K562 (cell line): ENCODE measurements around the gene GRIK1. TPM values are rescaled to one million over a fixed set of nuclear protein-coding genes. Genes with fewer than 3 reads are reported as not detected.

ENCODE experiments used
- ATAC-seq: fragments of 200-7000 bp; cut with Tn5 transposase; 3 replicates; pipeline ENCODE4 v1.9.1; 2020; ENCODE audit warnings: moderate library complexity
- BruUV-seq: library from RNA; stranded (reverse); fragments of 400-500 nt; replicated peaks from 2 replicates; lab custom pipeline; 2021; lab: Mats Ljungman, UMichigan
- CTCF ChIA-PET: fragments of 300-600 bp; formaldehyde crosslinking; extraction: SDS; loops from one replicate; lab custom pipeline; 2021; ENCODE audit warnings: low intra/inter-chr PET ratio; lab: Yijun Ruan, JAX
- POLR2A ChIA-PET: fragments of 300-600, 350-650 bp; sonication (Branson Sonifier 250); formaldehyde crosslinking; extraction: SDS; loops from one replicate; lab custom pipeline; 2021; ENCODE audit warnings: antibody characterized with exemption, inconsistent platforms; lab: Yijun Ruan, JAX
- DNase-seq, 4 experiments: peaks; one replicate each; pipeline versions ENCODE4 v3.0.0 to v3.0.0-alpha.2; 2011 to 2018; ENCODE audit warnings: low spot score in 3 of 4, mixed read lengths in 3 of 4; ENCODE audit errors: extremely low read depth in 1 of 4
- FAIRE-seq: peaks from 2 replicates; lab custom pipeline; 2011; peaks lifted over from hg19 to GRCh38; lab: Jason Lieb, UNC
- H2AFZ ChIP-seq: 2 replicates; pipeline ENCODE4 v1.6.0; 2011; ENCODE audit warnings: low read depth, low read length, control low read depth, inconsistent platforms
- H3K27ac ChIP-seq: fragments of 200-600 bp; 3 replicates; pipeline ENCODE4 v1.8.0; 2011; ENCODE audit warnings: low read depth, mild to moderate bottlenecking, control low read depth, inconsistent platforms, low read length, moderate library complexity, mixed read lengths; ENCODE audit errors: extremely low read depth
- H3K27me3 ChIP-seq, 2 experiments: fragments of 300-600 bp in 1 of 2; 2 replicates in 1 of 2; 3 replicates in 1 of 2; pipeline versions ENCODE4 v1.6.0 to v1.8.0; 2011; ENCODE audit warnings: inconsistent platforms in 2 of 2, low read length in 2 of 2, mild to moderate bottlenecking in 1 of 2, mixed read lengths in 1 of 2, moderate library complexity in 1 of 2; ENCODE audit not compliant: control insufficient read depth in 2 of 2, insufficient read depth in 2 of 2
- H3K36me3 ChIP-seq: fragments of 300-600 bp; 3 replicates; pipeline ENCODE4 v1.8.0; 2011; ENCODE audit warnings: mild to moderate bottlenecking, low read length, inconsistent platforms; ENCODE audit not compliant: control insufficient read depth, insufficient read depth
- H3K4me1 ChIP-seq, 2 experiments: fragments of 200-600 bp in 1 of 2; replicated peaks in 1 of 2; 2 replicates in 1 of 2; 3 replicates in 1 of 2; pipeline versions ENCODE4 v1.5.1 to v1.8.0; 2011; ENCODE audit warnings: inconsistent platforms in 2 of 2, low read length in 2 of 2, mild to moderate bottlenecking in 1 of 2, mixed read lengths in 1 of 2, moderate library complexity in 1 of 2; ENCODE audit not compliant: control insufficient read depth in 2 of 2, insufficient read depth in 2 of 2
- H3K4me2 ChIP-seq: 2 replicates; pipeline ENCODE4 v1.6.1; 2011; ENCODE audit warnings: low read length, control low read depth, inconsistent platforms, mixed read lengths; ENCODE audit not compliant: insufficient read depth
- H3K4me3 ChIP-seq: fragments of 200-600 bp; sonication (generic), shearing (Covaris generic); 2 replicates; pipeline ENCODE4 v1.5.1; 2016; ENCODE audit warnings: control low read depth, inconsistent platforms
- H3K79me2 ChIP-seq: fragments of 200-600 bp; 3 replicates; pipeline ENCODE4 v1.8.0; 2011; ENCODE audit warnings: low read length, inconsistent platforms; ENCODE audit not compliant: control insufficient read depth, insufficient read depth
- H3K9ac ChIP-seq, 2 experiments: 2 replicates each; pipeline versions ENCODE4 v1.6.0 to v1.6.1; 2011; ENCODE audit warnings: low read depth in 2 of 2, low read length in 2 of 2, control low read depth in 1 of 2, inconsistent platforms in 1 of 2, mild to moderate bottlenecking in 1 of 2, mixed read lengths in 1 of 2; ENCODE audit not compliant: insufficient read depth in 1 of 2
- H3K9me1 ChIP-seq: one replicate; pipeline ENCODE4 v1.6.0; 2011; ENCODE audit warnings: inconsistent platforms, mild to moderate bottlenecking, low read length, moderate library complexity; ENCODE audit not compliant: control insufficient read depth, insufficient read depth
- H3K9me3 ChIP-seq: replicated peaks from 2 replicates; pipeline ENCODE4 v1.5.1; 2011; ENCODE audit warnings: low read depth, low read length, inconsistent platforms; ENCODE audit not compliant: control insufficient read depth, insufficient read depth
- H4K20me1 ChIP-seq: replicated peaks from 2 replicates; pipeline ENCODE4 v1.6.1; 2011; ENCODE audit warnings: low read length, inconsistent platforms, mixed read lengths; ENCODE audit not compliant: control insufficient read depth, insufficient read depth
- JUNB ChIP-seq: fragments of 450-650 bp; formaldehyde crosslinking; conservative IDR thresholded peaks from 2 replicates; pipeline ENCODE4 v1.4.0; 2020; ENCODE audit warnings: mild to moderate bottlenecking
- NR1H2 ChIP-seq: sonication (generic); formaldehyde crosslinking; IDR thresholded peaks from 2 replicates; pipeline ENCODE4 v1.4.0; 2020; ENCODE audit warnings: mild to moderate bottlenecking, missing genetic modification reagents
- SOX6 ChIP-seq: fragments of 450-650 bp; IDR thresholded peaks from 2 replicates; pipeline ENCODE4 v1.6.1; 2014; ENCODE audit warnings: mild to moderate bottlenecking
- XRCC4 ChIP-seq: IDR thresholded peaks from one replicate; pipeline ENCODE4 v1.6.1; 2011; ENCODE audit not compliant: insufficient read depth, insufficient read length; ENCODE audit errors: extremely low read depth
- ZNF217 ChIP-seq: sonication (generic); formaldehyde crosslinking; IDR thresholded peaks from 2 replicates; pipeline ENCODE4 v1.8.0; 2022; ENCODE audit warnings: mild to moderate bottlenecking, missing genetic modification reagents
- WGBS: fragments of 100-300 bp; shearing (Covaris generic); methylation state at CpG from one replicate; pipeline ENCODE4 v1.1.6; 2016; ENCODE audit warnings: low coverage, mixed read lengths; ENCODE audit not compliant: insufficient coverage; ENCODE audit errors: missing lambda C conversion rate; 5-methylcytosine and 5-hydroxymethylcytosine counted together
- in situ Hi-C: fragments of 300-500 bp; cut with MboI; formaldehyde crosslinking; loops from 4 replicates; pipeline ENCODE4 v1.15.0; 2018; ENCODE audit warnings: inconsistent platforms, mixed read lengths
- intact Hi-C: fragments of 100-400 bp; cut with micrococcal nuclease; formaldehyde crosslinking; loops from 2 replicates; pipeline ENCODE4 v1.14.2; 2022
- polyA plus RNA-seq, 8 experiments: library from polyadenylated mRNA; depleted of rRNA in 4 of 8; stranded (reverse) in 5 of 8; unstranded in 3 of 8; fragments of >200 nt; fragmentation: Nextera tagmentation in 2 of 8; fragmentation: Illumina TruSeq in 1 of 8; extraction: Ambion mirVana in 2 of 8; extraction: Trizol in 1 of 8; gene quantifications; 2 replicates each; pipeline versions ENCODE4 v1.2.1 to v1.2.3, GENCODE V29; 2011 to 2014; ENCODE audit warnings: inconsistent platforms in 1 of 8, missing spikeins in 1 of 8
- total RNA-seq, 7 experiments: library from RNA; depleted of rRNA in 6 of 7; stranded (reverse); fragments of >200 nt in 6 of 7; fragmentation: Illumina TruSeq in 2 of 7; extraction: Trizol in 2 of 7; gene quantifications; 2 replicates each; pipeline versions ENCODE4 v1.2.1 to v1.2.3, GENCODE V29; 2011 to 2021; ENCODE audit warnings: low replicate concordance in 1 of 7
- TF ChIP-seq, protein P1 (sequence below), 3 experiments: fragments of 200-800 bp in 1 of 3; sonication (Bioruptor generic) in 1 of 3; sonication (generic) in 1 of 3; formaldehyde crosslinking in 1 of 3; IDR thresholded peaks; 2 replicates each; pipeline versions ENCODE4 v1.6.1 to v1.8.0; 2016 to 2022; ENCODE audit warnings: mild to moderate bottlenecking in 2 of 3, missing compliant biosample characterization in 2 of 3, missing genetic modification characterization in 2 of 3, missing genetic modification reagents in 1 of 3
- TF ChIP-seq, protein P2 (sequence below): fragments of 250-450 bp; sonication (Bioruptor Pico); IDR thresholded peaks from 2 replicates; pipeline ENCODE4 v1.9.0; 2021; ENCODE audit warnings: mild to moderate bottlenecking
- TF ChIP-seq, protein P3 (sequence below): fragments of 450-650 bp; IDR thresholded peaks from 2 replicates; pipeline ENCODE4 v1.6.1; 2016; ENCODE audit warnings: antibody characterized with exemption

The GRIK1 gene
- total and polyA plus RNA-seq, 9 of the 15 experiments (the other 6 are each of a cell fraction or from before 2014, with no cell fraction given), result 0.17 to 2.8 (median 0.53) TPM

DNA sequence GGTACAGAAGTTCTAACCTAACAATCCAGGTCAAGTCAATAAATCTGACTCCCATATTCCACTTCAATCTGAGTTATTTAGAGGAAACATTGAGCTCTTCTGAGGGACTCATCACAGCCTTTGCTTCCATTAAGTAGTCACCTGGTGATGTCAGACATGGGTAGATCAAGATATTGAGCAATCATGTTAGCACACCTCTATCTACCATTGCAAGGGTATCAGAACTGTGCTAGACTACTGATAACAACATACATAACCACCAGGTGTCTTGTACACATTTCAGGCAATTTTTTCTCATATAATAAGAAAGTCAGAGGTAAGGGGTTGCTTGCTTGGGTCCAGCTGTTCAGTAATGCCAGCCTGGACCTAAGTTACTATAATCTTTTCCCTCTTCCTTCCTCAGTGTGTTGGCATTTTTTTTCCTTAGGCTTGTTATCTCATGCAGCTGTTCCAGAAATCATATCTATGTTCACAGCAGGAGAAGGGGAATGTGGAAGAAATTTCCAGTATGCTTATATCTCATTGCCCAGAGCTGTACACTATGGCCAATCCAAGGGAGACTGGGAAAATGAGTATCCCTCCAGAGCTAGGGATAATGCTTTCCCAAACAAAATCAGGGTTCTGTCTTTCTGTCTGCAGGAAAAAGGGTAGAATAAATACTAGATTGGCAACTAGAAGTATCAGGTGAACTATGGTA is 52.3 kb downstream of the GRIK1 start (continued):
- no peak for TF ChIP-seq XRCC4
- TF ChIP-seq, all 486 proteins: peak for 4

DNA sequence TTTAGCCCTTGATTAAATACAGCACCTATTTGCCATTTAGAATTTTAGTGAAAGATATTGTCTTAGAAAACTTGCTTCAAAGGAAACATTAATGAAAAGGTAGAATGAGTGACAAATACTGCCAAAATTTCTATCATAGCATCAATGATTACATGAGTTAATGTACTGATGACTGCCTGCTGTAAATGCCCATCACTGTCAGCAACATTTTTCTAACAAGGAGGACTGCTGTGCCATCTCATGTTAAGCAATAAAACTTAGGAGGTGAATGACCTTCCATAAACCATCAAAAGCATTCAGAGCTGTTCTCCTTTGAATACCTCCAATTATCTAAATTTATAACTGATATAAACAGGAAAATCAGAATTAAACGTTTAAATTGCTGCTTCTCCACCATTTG is 54.3 kb downstream of the GRIK1 start:
- Histone ChIP-seq H3K9ac (no peak overlapping the region), H3K4me3 (no peak overlapping the region), H4K20me1 (no peaks in the 10 kb centered on the region), H3K36me3 (no peaks in the 10 kb centered on the region), H3K4me2 (no peak overlapping the region), H3K27me3 (no peaks in the 10 kb centered on the region), H3K9me1 (no peaks in the 10 kb centered on the region), H3K27ac (no peak overlapping the region), H2AFZ (no peak overlapping the region), H3K9me3 (no peaks in the 10 kb centered on the region), H3K4me1 (no peaks in the 10 kb centered on the region), H3K79me2 (no peaks in the 10 kb centered on the region)
- intact Hi-C loops, result no loop called here
- BruUV-seq, result no TSS peak
- TF ChIP-seq, protein P1, sequence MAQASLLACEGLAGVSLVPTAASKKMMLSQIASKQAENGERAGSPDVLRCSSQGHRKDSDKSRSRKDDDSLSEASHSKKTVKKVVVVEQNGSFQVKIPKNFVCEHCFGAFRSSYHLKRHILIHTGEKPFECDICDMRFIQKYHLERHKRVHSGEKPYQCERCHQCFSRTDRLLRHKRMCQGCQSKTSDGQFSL (CRISPR knock-in tag; IDR thresholded peaks at IDR 0.05), result no peak
- TF ChIP-seq, protein P1 (tag; IDR thresholded peaks at IDR 0.05), result no peak
- TF ChIP-seq JUNB (no peak), SOX6 (no peak), NR1H2 (CRISPR knock-in tag) (no peak), ZNF217 (CRISPR knock-in tag) (no peak)
- TF ChIP-seq, protein P2, sequence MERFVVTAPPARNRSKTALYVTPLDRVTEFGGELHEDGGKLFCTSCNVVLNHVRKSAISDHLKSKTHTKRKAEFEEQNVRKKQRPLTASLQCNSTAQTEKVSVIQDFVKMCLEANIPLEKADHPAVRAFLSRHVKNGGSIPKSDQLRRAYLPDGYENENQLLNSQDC (CRISPR knock-in tag), result no peak
- TF ChIP-seq, protein P3, sequence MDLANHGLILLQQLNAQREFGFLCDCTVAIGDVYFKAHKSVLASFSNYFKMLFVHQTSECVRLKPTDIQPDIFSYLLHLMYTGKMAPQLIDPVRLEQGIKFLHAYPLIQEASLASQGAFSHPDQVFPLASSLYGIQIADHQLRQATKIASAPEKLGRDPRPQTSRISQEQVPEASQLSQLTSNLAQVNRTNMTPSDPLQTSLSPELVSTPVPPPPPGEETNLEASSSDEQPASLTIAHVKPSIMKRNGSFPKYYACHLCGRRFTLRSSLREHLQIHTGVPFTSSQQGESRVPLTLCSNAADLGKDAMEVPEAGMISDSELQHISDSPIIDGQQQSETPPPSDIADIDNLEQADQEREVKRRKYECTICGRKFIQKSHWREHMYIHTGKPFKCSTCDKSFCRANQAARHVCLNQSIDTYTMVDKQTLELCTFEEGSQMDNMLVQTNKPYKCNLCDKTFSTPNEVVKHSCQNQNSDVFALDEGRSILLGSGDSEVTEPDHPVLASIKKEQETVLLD, result no peak
- in situ Hi-C loops, result no loop called here
- WGBS, result 0% methylated on average over 1 of the region's 1 CpG
- DNase-seq (no peak), FAIRE-seq (no peak), ATAC-seq (no peak)
- CTCF ChIA-PET, result no interaction called here
- POLR2A ChIA-PET, result no interaction called here
